GM12874 (cell line): ENCODE measurements around the gene CNGB1.

ENCODE experiments used
- CTCF ChIP-seq: IDR thresholded peaks from 2 replicates; pipeline ENCODE4 v1.5.1; 2011; ENCODE audit warnings: low read depth, mild to moderate bottlenecking, control low read depth, low read length, moderate library complexity; ENCODE audit not compliant: insufficient read depth

The CNGB1 gene

GRCh38 chr16:57987441-57988177 is 16.7 kb upstream of the CNGB1 start:
- TF ChIP-seq CTCF, result no peak

- TF ChIP-seq CTCF, result no peak
Measured at GRCh38 chr16:57986196-57986595, 15.3 kb upstream of the CNGB1 start.

- no peak for TF ChIP-seq CTCF
Measured at GRCh38 chr16:57985204-57986181, 14.6 kb upstream of the CNGB1 start.

- TF ChIP-seq CTCF, result no peak
Measured at GRCh38 chr16:57984443-57985203, 13.7 kb upstream of the CNGB1 start.

GRCh38 chr16:57982385-57982784 is 11.5 kb upstream of the CNGB1 start:
- no peak for TF ChIP-seq CTCF

- TF ChIP-seq CTCF, result no peak
Measured at GRCh38 chr16:57981636-57982035, 10.7 kb upstream of the CNGB1 start.
